CD4-positive, alpha-beta T cell (primary cell): Measurements from ENCODE around the gene C10orf71. TPM values are rescaled to one million over a fixed set of nuclear protein-coding genes. Genes with fewer than 3 reads are reported as not detected.

Experiments
- ATAC-seq: fragments of 200-7000 bp; cut with Tn5 transposase; one replicate; pipeline ENCODE4 v1.10.0; 2022; ENCODE audit warnings: mild to moderate bottlenecking; ENCODE audit not compliant: poor library complexity
- CTCF ChIA-PET: fragments of 350-600 bp; sonication (Branson Sonifier 250); formaldehyde crosslinking; loops from one replicate; lab custom pipeline; 2021; ENCODE audit warnings: antibody characterized with exemption, inconsistent platforms; lab: Charles Lee
- POLR2A ChIA-PET: fragments of 350-600 bp; sonication (Branson Sonifier 250); formaldehyde crosslinking; loops from one replicate; lab custom pipeline; 2021; ENCODE audit warnings: antibody characterized with exemption, inconsistent platforms; lab: Charles Lee
- DNase-seq, 14 experiments: peaks; one replicate each; pipeline ENCODE4 v3.0.0-alpha.2; 2013 to 2020; ENCODE audit warnings: mixed read lengths in 2 of 14
- H3K27ac ChIP-seq, 2 donors: one replicate each; pipeline versions ENCODE4 v1.5.1 to v1.7.0; 2013; ENCODE audit warnings: low read length in 2 of 2, low read depth in 1 of 2, mild to moderate bottlenecking in 1 of 2
- H3K27me3 ChIP-seq, 2 experiments: 1 replicate in 1 of 2; 2 replicates in 1 of 2; pipeline versions ENCODE4 v1.6.1 to v1.7.0; 2013; ENCODE audit warnings: low read length in 2 of 2, control low read depth in 1 of 2, mild to moderate bottlenecking in 1 of 2, moderate library complexity in 1 of 2; ENCODE audit not compliant: insufficient read depth in 2 of 2, control insufficient read depth in 1 of 2
- H3K36me3 ChIP-seq: one replicate; pipeline ENCODE4 v1.6.1; 2013; ENCODE audit warnings: low read length, control low read depth; ENCODE audit not compliant: insufficient read depth
- H3K4me1 ChIP-seq: one replicate; pipeline ENCODE4 v1.6.1; 2013; ENCODE audit warnings: low read length, control low read depth; ENCODE audit not compliant: insufficient read depth
- H3K4me3 ChIP-seq: one replicate; pipeline ENCODE4 v1.5.1; 2013; ENCODE audit warnings: mild to moderate bottlenecking, low read length, moderate library complexity
- H3K9me3 ChIP-seq, 2 experiments: 1 replicate in 1 of 2; 2 replicates in 1 of 2; pipeline versions ENCODE4 v1.6.1 to v1.7.0; 2013; ENCODE audit warnings: low read length in 2 of 2, mild to moderate bottlenecking in 2 of 2, control low read depth in 1 of 2, moderate library complexity in 1 of 2; ENCODE audit not compliant: control insufficient read depth in 1 of 2, insufficient read depth in 1 of 2
- H3K27ac Mint-ChIP-seq: one replicate; pipeline ENCODE4 v1.8.0; 2020; ENCODE audit warnings: mixed read lengths
- H3K27me3 Mint-ChIP-seq: one replicate; pipeline ENCODE4 v1.8.0; 2021; ENCODE audit warnings: mixed read lengths
- H3K36me3 Mint-ChIP-seq: one replicate; pipeline ENCODE4 v1.8.0; 2021; ENCODE audit warnings: low read depth, mixed read lengths
- H3K4me1 Mint-ChIP-seq: one replicate; pipeline ENCODE4 v1.8.0; 2021; ENCODE audit warnings: low read depth, mixed read lengths
- H3K4me3 Mint-ChIP-seq: one replicate; pipeline ENCODE4 v1.8.0; 2020; ENCODE audit warnings: mild to moderate bottlenecking, mixed read lengths
- H3K9me3 Mint-ChIP-seq: one replicate; pipeline ENCODE4 v1.8.0; 2020; ENCODE audit warnings: mixed read lengths
- CTCF ChIP-seq: fragments of 200-600 bp; IDR thresholded peaks from one replicate; pipeline ENCODE4 v1.8.0; 2022; ENCODE audit warnings: antibody characterized with exemption, mild to moderate bottlenecking
- intact Hi-C, 2 experiments: fragments of 100-400 bp; cut with DNase I in 1 of 2; cut with micrococcal nuclease in 1 of 2; formaldehyde crosslinking; loops; one replicate each; pipeline versions ENCODE4 v1.15.1 to v1.9.0; 2023 to 2025; cut with DNase I, micrococcal nuclease
- total RNA-seq, 174 experiments: library from RNA in 2 of 174; stranded (reverse) in 2 of 174; gene quantifications; one replicate each; pipeline ENCODE4 v1.2.3 and lab custom pipeline; 2021 to 2026

Gene C10orf71
- total RNA-seq, 2 experiments from 2014 or later, result not detected

- ATAC-seq, result no peak
- no peak for TF ChIP-seq CTCF
- CTCF ChIA-PET, result no interaction called here
Observed at GRCh38 chr10:49332333-49332732, 33.4 kb downstream of the C10orf71 start.

GRCh38 chr10:49332768-49333167 is 33.8 kb downstream of the C10orf71 start:
- intact Hi-C loops, result no loop called here
- Mint-ChIP-seq H3K27me3 (peaks cover 9% of the 10 kb centered on the region), H3K36me3 (no peaks in the 10 kb centered on the region), H3K27ac (no peak overlapping the region), H3K9me3 (peaks cover 12% of the 10 kb centered on the region), H3K4me1 (peaks cover 13% of the 10 kb centered on the region), H3K4me3 (no peak overlapping the region)
- peaks cover 6% of the 10 kb centered on the region for H3K4me1 ChIP-seq
- no peak for DNase-seq
- CTCF ChIA-PET, result no interaction called here
- H3K27me3 ChIP-seq, result no peaks in the 10 kb centered on the region
- no peak overlapping the region for H3K4me3 ChIP-seq
- H3K36me3 ChIP-seq, result no peaks in the 10 kb centered on the region
- no peak for ATAC-seq
- peaks cover 0 to 11% of the 10 kb centered on the region in 2 experiments for H3K9me3 ChIP-seq
- no peak overlapping the region for H3K27ac ChIP-seq
- POLR2A ChIA-PET, result no interaction called here
- no peak for TF ChIP-seq CTCF

More at GRCh38 chr10:49332333-49332732, 33.4 kb downstream of the C10orf71 start:
- DNase-seq, result no peak
- Histone ChIP-seq H3K9me3 (peaks cover 0 to 11% of the 10 kb centered on the region in 2 experiments), H3K4me1 (peaks cover 6% of the 10 kb centered on the region), H3K36me3 (no peaks in the 10 kb centered on the region), H3K27me3 (no peaks in the 10 kb centered on the region), H3K27ac (no peak overlapping the region), H3K4me3 (no peak overlapping the region)
- intact Hi-C loops, result no loop called here
- POLR2A ChIA-PET, result no interaction called here
- Mint-ChIP-seq H3K36me3 (no peaks in the 10 kb centered on the region), H3K4me3 (no peak overlapping the region), H3K4me1 (peaks cover 13% of the 10 kb centered on the region), H3K9me3 (peaks cover 12% of the 10 kb centered on the region), H3K27ac (no peak overlapping the region), H3K27me3 (peaks cover 5% of the 10 kb centered on the region)

GRCh38 chr10:49333192-49333591 is 34.2 kb downstream of the C10orf71 start:
- Histone ChIP-seq H3K4me1 (peaks cover 6% of the 10 kb centered on the region), H3K27ac (no peak overlapping the region), H3K27me3 (peaks cover 0 to under 1% of the 10 kb centered on the region in 2 experiments), H3K9me3 (peaks cover 0 to 11% of the 10 kb centered on the region in 2 experiments), H3K4me3 (no peak overlapping the region), H3K36me3 (no peaks in the 10 kb centered on the region)
- no peak for TF ChIP-seq CTCF
- H3K27ac Mint-ChIP-seq, result no peak overlapping the region
- no peak overlapping the region for H3K4me3 Mint-ChIP-seq
- DNase-seq (no peak), ATAC-seq (no peak)
- peaks cover 13% of the 10 kb centered on the region for H3K4me1 Mint-ChIP-seq
- intact Hi-C loops, result no loop called here
- ChIA-PET CTCF (no interaction called here), POLR2A (no interaction called here)
- peaks cover 11% of the 10 kb centered on the region for H3K27me3 Mint-ChIP-seq
- peaks cover 12% of the 10 kb centered on the region for H3K9me3 Mint-ChIP-seq
- H3K36me3 Mint-ChIP-seq, result no peaks in the 10 kb centered on the region
